ENCODE results near the gene CYFIP2. TPM values are rescaled to one million over a fixed set of nuclear protein-coding genes. Genes with fewer than 3 reads are reported as not detected.

The CYFIP2 gene
- total RNA-seq, 1 donor, result 6.5 TPM

- no peaks in the 10 kb centered on the region for H3K36me3 ChIP-seq (ENCODE audit: insufficient read depth, low read length)
- no peak for DNase-seq (ENCODE audit: insufficient read length, low spot score, missing footprints)
- no peak overlapping the region for H2AFZ ChIP-seq (ENCODE audit: low read length)
- H3K27me3 ChIP-seq (ENCODE audit: insufficient read depth, low read length), result no peaks in the 10 kb centered on the region
- no peak overlapping the region for H3K27ac ChIP-seq (ENCODE audit: low read depth, low read length)
- no peak overlapping the region for H3K4me3 ChIP-seq (ENCODE audit: insufficient read depth, low read length)
- no peaks in the 10 kb centered on the region for H3K9me3 ChIP-seq (ENCODE audit: low read depth, low read length)
- H3K4me2 ChIP-seq (ENCODE audit: insufficient read depth, low read length), result no peak overlapping the region
- H4K20me1 ChIP-seq (ENCODE audit: insufficient read depth, low read length), result no peaks in the 10 kb centered on the region
- peaks cover 28% of the 10 kb centered on the region for H3K4me1 ChIP-seq (ENCODE audit: insufficient read depth, low read length)
- H3K79me2 ChIP-seq (ENCODE audit: insufficient read depth, low read length), result no peaks in the 10 kb centered on the region
- TF ChIP-seq CTCF (IDR thresholded peaks at IDR 0.05; ENCODE audit: extremely low read depth, low read depth, low read length), result no peak
These were observed 115.8 kb downstream of the CYFIP2 start for GRCh38 chr5:157381746-157382145.

GRCh38 chr5:157382996-157383800, 117.3 kb downstream of the CYFIP2 start:
- no peaks in the 10 kb centered on the region for H3K79me2 ChIP-seq (ENCODE audit: insufficient read depth, low read length)
- no peak for DNase-seq (ENCODE audit: insufficient read length, low spot score, missing footprints)
- H3K36me3 ChIP-seq (ENCODE audit: insufficient read depth, low read length), result no peaks in the 10 kb centered on the region
- H3K4me3 ChIP-seq (ENCODE audit: insufficient read depth, low read length), result no peak overlapping the region
- no peaks in the 10 kb centered on the region for H4K20me1 ChIP-seq (ENCODE audit: insufficient read depth, low read length)
- no peaks in the 10 kb centered on the region for H3K27me3 ChIP-seq (ENCODE audit: insufficient read depth, low read length)
- H3K4me1 ChIP-seq (ENCODE audit: insufficient read depth, low read length), result peaks cover 42% of the 10 kb centered on the region
- H3K27ac ChIP-seq (ENCODE audit: low read depth, low read length), result peak overlapping the region; percentile 67
- no peaks in the 10 kb centered on the region for H3K9me3 ChIP-seq (ENCODE audit: low read depth, low read length)
- no peak for TF ChIP-seq CTCF (IDR thresholded peaks at IDR 0.05; ENCODE audit: extremely low read depth, low read depth, low read length)
- H2AFZ ChIP-seq (ENCODE audit: low read length), result no peak overlapping the region
- H3K4me2 ChIP-seq (ENCODE audit: insufficient read depth, low read length), result no peak overlapping the region

- peaks cover 52% of the 10 kb centered on the region for H3K4me1 ChIP-seq (ENCODE audit: insufficient read depth, low read length)
These were observed 119.2 kb downstream of the CYFIP2 start for GRCh38 chr5:157384971-157385709.

More at GRCh38 chr5:157384971-157385709, 119.2 kb downstream of the CYFIP2 start:
- no peaks in the 10 kb centered on the region for H3K79me2 ChIP-seq (ENCODE audit: insufficient read depth, low read length)
- no peak overlapping the region for H2AFZ ChIP-seq (ENCODE audit: low read length)
- peak overlapping the region; percentile 67 for H3K27ac ChIP-seq (ENCODE audit: low read depth, low read length)
- no peaks in the 10 kb centered on the region for H4K20me1 ChIP-seq (ENCODE audit: insufficient read depth, low read length)
- no peak overlapping the region for H3K4me3 ChIP-seq (ENCODE audit: insufficient read depth, low read length)
- peak overlapping the region; percentile 58 for H3K4me2 ChIP-seq (ENCODE audit: insufficient read depth, low read length)
- H3K36me3 ChIP-seq (ENCODE audit: insufficient read depth, low read length), result no peaks in the 10 kb centered on the region
- no peaks in the 10 kb centered on the region for H3K27me3 ChIP-seq (ENCODE audit: insufficient read depth, low read length)
- H3K9me3 ChIP-seq (ENCODE audit: low read depth, low read length), result no peaks in the 10 kb centered on the region
- no peak for TF ChIP-seq CTCF (IDR thresholded peaks at IDR 0.05; ENCODE audit: extremely low read depth, low read depth, low read length)
- peak; percentile 88 for DNase-seq (ENCODE audit: insufficient read length, low spot score, missing footprints)
